HL-60 (cell line): Measurements from ENCODE around the gene AIG1.

ENCODE experiments used
- CTCF ChIP-seq: IDR thresholded peaks from one replicate; pipeline ENCODE4 v1.5.1; 2011; ENCODE audit warnings: low read length, control low read depth, inconsistent platforms; ENCODE audit not compliant: insufficient read depth
- GABPA ChIP-seq: IDR thresholded peaks from 2 replicates; pipeline ENCODE4 v1.6.1; 2012; ENCODE audit warnings: low read depth
- TF ChIP-seq, protein P1 (sequence below): IDR thresholded peaks from 2 replicates; pipeline ENCODE4 v1.6.1; 2012; ENCODE audit warnings: low read depth; ENCODE audit not compliant: insufficient replicate concordance

- TF ChIP-seq, protein P1, sequence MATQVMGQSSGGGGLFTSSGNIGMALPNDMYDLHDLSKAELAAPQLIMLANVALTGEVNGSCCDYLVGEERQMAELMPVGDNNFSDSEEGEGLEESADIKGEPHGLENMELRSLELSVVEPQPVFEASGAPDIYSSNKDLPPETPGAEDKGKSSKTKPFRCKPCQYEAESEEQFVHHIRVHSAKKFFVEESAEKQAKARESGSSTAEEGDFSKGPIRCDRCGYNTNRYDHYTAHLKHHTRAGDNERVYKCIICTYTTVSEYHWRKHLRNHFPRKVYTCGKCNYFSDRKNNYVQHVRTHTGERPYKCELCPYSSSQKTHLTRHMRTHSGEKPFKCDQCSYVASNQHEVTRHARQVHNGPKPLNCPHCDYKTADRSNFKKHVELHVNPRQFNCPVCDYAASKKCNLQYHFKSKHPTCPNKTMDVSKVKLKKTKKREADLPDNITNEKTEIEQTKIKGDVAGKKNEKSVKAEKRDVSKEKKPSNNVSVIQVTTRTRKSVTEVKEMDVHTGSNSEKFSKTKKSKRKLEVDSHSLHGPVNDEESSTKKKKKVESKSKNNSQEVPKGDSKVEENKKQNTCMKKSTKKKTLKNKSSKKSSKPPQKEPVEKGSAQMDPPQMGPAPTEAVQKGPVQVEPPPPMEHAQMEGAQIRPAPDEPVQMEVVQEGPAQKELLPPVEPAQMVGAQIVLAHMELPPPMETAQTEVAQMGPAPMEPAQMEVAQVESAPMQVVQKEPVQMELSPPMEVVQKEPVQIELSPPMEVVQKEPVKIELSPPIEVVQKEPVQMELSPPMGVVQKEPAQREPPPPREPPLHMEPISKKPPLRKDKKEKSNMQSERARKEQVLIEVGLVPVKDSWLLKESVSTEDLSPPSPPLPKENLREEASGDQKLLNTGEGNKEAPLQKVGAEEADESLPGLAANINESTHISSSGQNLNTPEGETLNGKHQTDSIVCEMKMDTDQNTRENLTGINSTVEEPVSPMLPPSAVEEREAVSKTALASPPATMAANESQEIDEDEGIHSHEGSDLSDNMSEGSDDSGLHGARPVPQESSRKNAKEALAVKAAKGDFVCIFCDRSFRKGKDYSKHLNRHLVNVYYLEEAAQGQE: no peak
- TF ChIP-seq CTCF (no peak), GABPA (no peak)
Observed at GRCh38 chr6:143271024-143271423, 210.3 kb downstream of the AIG1 start.
